Activated T-helper 9 cell treated with anti-CD3 and anti-CD28 coated beads, Interleukin-2, amount 50 U/mL, for 16 hours (primary cell): ENCODE measurements around the gene SLC7A8.
A peak's percentile ranks its signal among the peaks of the same experiment; 100 is the strongest.
"Not testable (repeated sequence)": the region's sequence is repeated elsewhere in the genome, so short reads cannot be mapped to it uniquely, and the experiment has no call there.

Source experiments
- DNase-seq: peaks from one replicate; pipeline ENCODE4 v3.0.0-alpha.2; 2020; ENCODE audit warnings: low read depth

Gene SLC7A8

GRCh38 chr14:23113431-23114119 is 69.9 kb downstream of the SLC7A8 start:
- DNase-seq, result no peak

GRCh38 chr14:23112359-23113178 is 70.9 kb downstream of the SLC7A8 start:
- DNase-seq, result no peak

- DNase-seq, result no peak
Observed at GRCh38 chr14:23110579-23111365, 72.7 kb downstream of the SLC7A8 start.

GRCh38 chr14:23109769-23110168 is 73.7 kb downstream of the SLC7A8 start:
- no peak for DNase-seq

- not testable (repeated sequence) for DNase-seq
Observed at GRCh38 chr14:23108169-23108568, 75.3 kb downstream of the SLC7A8 start.

GRCh38 chr14:23107620-23108019 is 75.8 kb downstream of the SLC7A8 start:
- DNase-seq, result not testable (repeated sequence)

GRCh38 chr14:23106747-23107045 is 76.8 kb downstream of the SLC7A8 start:
- DNase-seq, result no peak

GRCh38 chr14:23105348-23105824 is 78.1 kb downstream of the SLC7A8 start:
- DNase-seq, result no peak

- no peak for DNase-seq
Observed at GRCh38 chr14:23104591-23105347, 78.7 kb downstream of the SLC7A8 start, which contains the start of gene CIROP. TSS of gene CIROP (minus strand) at chr14:23104989. CDS start at chr14:23104920, 69 bp downstream.

- no peak for DNase-seq
Observed at GRCh38 chr14:23104070-23104590, 79.3 kb downstream of the SLC7A8 start.

- no peak for DNase-seq
Observed at GRCh38 chr14:23103581-23103980, 79.9 kb downstream of the SLC7A8 start.

- DNase-seq, result no peak
Observed at GRCh38 chr14:23102801-23103200, 80.7 kb downstream of the SLC7A8 start.

GRCh38 chr14:23101986-23102625 is 81.4 kb downstream of the SLC7A8 start:
- DNase-seq, result no peak

GRCh38 chr14:23101213-23101970 is 82.1 kb downstream of the SLC7A8 start:
- DNase-seq, result no peak

GRCh38 chr14:23099212-23099861 is 84.1 kb downstream of the SLC7A8 start:
- no peak for DNase-seq

GRCh38 chr14:23097786-23098185 is 85.7 kb downstream of the SLC7A8 start:
- no peak for DNase-seq

- peak; percentile 98 for DNase-seq
Observed at GRCh38 chr14:23095196-23096108, 88.0 kb downstream of the SLC7A8 start, which contains the start of gene C14orf119. TSS of gene C14orf119 (plus strand) at chr14:23095505. CDS start at chr14:23097659, 2,154 bp downstream.

GRCh38 chr14:23094666-23095195 is 88.7 kb downstream of the SLC7A8 start, which contains the start of gene ACIN1:
TSS of gene ACIN1 (minus strand) at chr14:23095136. CDS start at chr14:23095112, 24 bp downstream.
- DNase-seq, result no peak
